Measurements from ENCODE around the gene ZNF737. TPM values are rescaled to one million over a fixed set of nuclear protein-coding genes. Genes with fewer than 3 reads are reported as not detected.
A peak's percentile ranks its signal among the peaks of the same experiment; 100 is the strongest.

ZNF737 gene
- total and polyA plus RNA-seq, 4 donors, result 0.67 to 3.7 (median 2.2) TPM

GRCh38 chr19:20558571-20558970 is 7.0 kb downstream of the ZNF737 start:
- no peaks in the 10 kb centered on the region for H3K4me1 ChIP-seq (ENCODE audit: control insufficient read depth in 4 of 4, insufficient read depth in 4 of 4, low read length in 3 of 4)
- H3K27me3 ChIP-seq (ENCODE audit: control insufficient read depth in 4 of 4, insufficient read depth in 4 of 4, low read length in 3 of 4), result no peaks in the 10 kb centered on the region
- H3K4me3 ChIP-seq (ENCODE audit: low read depth in 1 of 3, low read length in 3 of 3), result peak overlapping the region in 1 of 3 donors; percentile 6
- no peak overlapping the region for H3K27ac ChIP-seq (ENCODE audit: low read depth in 1 of 2, low read length in 2 of 2)
- no peak for DNase-seq (ENCODE audit: low spot score)
- H3K9me3 ChIP-seq (ENCODE audit: control insufficient read depth in 4 of 4, low read length in 3 of 4), result peaks cover 14 to 39% (median 16%) of the 10 kb centered on the region in 4 donors
- H3K9ac ChIP-seq (ENCODE audit: low read depth in 1 of 2, low read length in 2 of 2), result no peak overlapping the region
- TF ChIP-seq HNF4G (IDR thresholded peaks at IDR 0.05) (no peak), ATF3 (IDR thresholded peaks at IDR 0.05) (no peak), RXRA (IDR thresholded peaks at IDR 0.05) (no peak), SP1 (IDR thresholded peaks at IDR 0.05) (no peak), FOXA1 (IDR thresholded peaks at IDR 0.05) (no peak), REST (IDR thresholded peaks at IDR 0.05) (no peak), GABPA (IDR thresholded peaks at IDR 0.05 in 1 of 2, conservative IDR thresholded peaks at IDR 0.05 in 1 of 2) (no peak), ZBTB33 (IDR thresholded peaks at IDR 0.05) (no peak), FOXA2 (IDR thresholded peaks at IDR 0.05) (no peak), EGR1 (IDR thresholded peaks at IDR 0.05; ENCODE audit: low read depth in 2 of 2) (no peak), MAX (IDR thresholded peaks at IDR 0.05) (no peak), TAF1 (conservative IDR thresholded peaks at IDR 0.05) (no peak), HNF4A (conservative IDR thresholded peaks at IDR 0.05) (no peak)
- peaks cover 0 to 2% (median 0%) of the 10 kb centered on the region in 4 donors for H3K36me3 ChIP-seq (ENCODE audit: control insufficient read depth in 4 of 4, insufficient read depth in 3 of 4, low read depth in 1 of 4, low read length in 3 of 4)

- Histone ChIP-seq H3K4me1 (ENCODE audit: control insufficient read depth in 4 of 4, insufficient read depth in 4 of 4, low read length in 3 of 4) (no peaks in the 10 kb centered on the region), H3K27me3 (ENCODE audit: control insufficient read depth in 4 of 4, insufficient read depth in 4 of 4, low read length in 3 of 4) (no peaks in the 10 kb centered on the region), H3K4me3 (ENCODE audit: low read depth in 1 of 3, low read length in 3 of 3) (no peak overlapping the region), H3K9me3 (ENCODE audit: control insufficient read depth in 4 of 4, low read length in 3 of 4) (peaks cover 14 to 43% (median 16%) of the 10 kb centered on the region in 4 donors), H3K27ac (ENCODE audit: low read depth in 1 of 2, low read length in 2 of 2) (no peak overlapping the region), H3K36me3 (ENCODE audit: control insufficient read depth in 4 of 4, insufficient read depth in 3 of 4, low read depth in 1 of 4, low read length in 3 of 4) (peaks cover 0 to 4% (median 0%) of the 10 kb centered on the region in 4 donors), H3K9ac (ENCODE audit: low read depth in 1 of 2, low read length in 2 of 2) (no peak overlapping the region)
- DNase-seq (ENCODE audit: low spot score), result no peak
- 70% methylated on average over 4 of the region's 4 CpGs for WGBS
- TF ChIP-seq GABPA (IDR thresholded peaks at IDR 0.05 in 1 of 2, conservative IDR thresholded peaks at IDR 0.05 in 1 of 2), result no peak
- TF ChIP-seq REST (IDR thresholded peaks at IDR 0.05), result no peak
- TF ChIP-seq NR2F2 (IDR thresholded peaks at IDR 0.05), result no peak
- no peak for TF ChIP-seq FOXA1 (IDR thresholded peaks at IDR 0.05)
- TF ChIP-seq HNF4A (conservative IDR thresholded peaks at IDR 0.05), result no peak
- TF ChIP-seq MAX (IDR thresholded peaks at IDR 0.05), result no peak
- no peak for TF ChIP-seq SP1 (IDR thresholded peaks at IDR 0.05)
- no peak for TF ChIP-seq YY1 (IDR thresholded peaks at IDR 0.05)
- no peak for TF ChIP-seq RAD21 (IDR thresholded peaks at IDR 0.05)
- no peak for TF ChIP-seq CTCF (IDR thresholded peaks at IDR 0.05; ENCODE audit: low read depth, low read length, missing input control)
- TF ChIP-seq JUND (IDR thresholded peaks at IDR 0.05), result no peak
- no peak for TF ChIP-seq HNF4G (IDR thresholded peaks at IDR 0.05)
- TF ChIP-seq TAF1 (conservative IDR thresholded peaks at IDR 0.05), result no peak
- TF ChIP-seq ZBTB33 (IDR thresholded peaks at IDR 0.05), result no peak
- no peak for TF ChIP-seq FOXA2 (IDR thresholded peaks at IDR 0.05)
Measured at GRCh38 chr19:20558011-20558410, 7.6 kb downstream of the ZNF737 start.
